NCI-H446 (cell line): ENCODE measurements around the gene PIP.
"Not testable (repeated sequence)": the region's sequence is repeated elsewhere in the genome, so short reads cannot be mapped to it uniquely, and the experiment has no call there.

Experiments
- DNase-seq, 2 experiments: peaks; one replicate each; lab custom pipeline; 2025; lab: John Stamatoyannopoulos, UW

PIP gene, protein sequence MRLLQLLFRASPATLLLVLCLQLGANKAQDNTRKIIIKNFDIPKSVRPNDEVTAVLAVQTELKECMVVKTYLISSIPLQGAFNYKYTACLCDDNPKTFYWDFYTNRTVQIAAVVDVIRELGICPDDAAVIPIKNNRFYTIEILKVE

DNA sequence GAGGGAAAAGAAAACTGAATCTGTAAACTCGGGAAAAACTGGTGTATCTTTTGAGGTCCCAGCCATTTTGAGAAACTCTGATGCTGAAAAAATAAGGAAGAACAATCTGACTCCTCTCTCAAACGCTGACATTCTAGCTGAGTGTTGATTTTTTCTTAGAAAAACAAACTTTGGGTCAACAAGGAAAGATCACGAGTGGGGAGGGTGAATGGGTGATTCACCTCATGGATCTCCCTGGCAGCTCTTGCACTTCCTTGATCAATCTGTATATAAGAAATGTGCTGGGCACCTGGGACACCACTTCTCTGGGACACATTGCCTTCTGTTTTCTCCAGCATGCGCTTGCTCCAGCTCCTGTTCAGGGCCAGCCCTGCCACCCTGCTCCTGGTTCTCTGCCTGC is at the start of gene PIP:
PIP (plus strand) TSS at position 297 of the 400 bp plus-strand sequence; CDS start at position 337, 40 bp downstream.
- DNase-seq: no peak

DNA sequence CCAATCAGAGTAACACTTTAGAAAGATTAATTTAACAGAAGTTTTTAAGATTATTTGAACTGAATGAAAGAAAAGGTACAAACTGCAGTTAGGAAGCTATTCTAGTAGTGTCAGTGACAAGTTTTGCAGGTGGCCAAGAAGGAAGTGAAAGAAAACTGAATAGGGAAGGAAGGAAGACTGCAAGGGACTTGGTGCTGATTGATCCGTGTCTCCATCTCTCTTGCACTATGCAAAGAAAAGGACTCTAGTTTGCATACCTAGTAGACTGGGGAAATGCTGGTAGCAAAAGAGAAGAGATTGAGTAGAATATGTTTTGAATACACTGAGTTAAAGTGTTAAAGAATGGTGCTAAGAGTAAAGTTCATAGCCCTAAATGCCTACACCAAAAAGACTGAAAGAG is 46.8 kb upstream of the PIP start:
- DNase-seq: no peak

DNA sequence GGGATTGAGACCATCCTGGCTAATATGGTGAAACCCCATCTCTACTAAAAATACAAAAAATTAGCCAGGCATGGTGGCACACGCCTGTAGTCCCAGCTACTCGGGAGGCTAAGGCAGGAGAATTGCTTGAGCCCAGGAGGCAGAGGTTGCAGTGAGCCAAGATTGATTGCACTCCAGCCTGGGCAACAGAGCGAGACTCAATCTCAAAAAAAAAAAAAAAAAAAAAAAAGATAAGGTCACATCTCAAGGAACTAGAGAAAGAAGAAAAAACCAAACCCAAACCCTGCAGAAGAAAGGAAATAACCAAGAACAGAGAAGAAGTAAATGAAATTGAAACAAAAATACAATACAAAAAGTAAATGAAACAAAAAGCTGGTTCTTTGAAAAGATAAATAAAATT is 46.3 kb upstream of the PIP start:
- DNase-seq: not testable (repeated sequence)

DNA sequence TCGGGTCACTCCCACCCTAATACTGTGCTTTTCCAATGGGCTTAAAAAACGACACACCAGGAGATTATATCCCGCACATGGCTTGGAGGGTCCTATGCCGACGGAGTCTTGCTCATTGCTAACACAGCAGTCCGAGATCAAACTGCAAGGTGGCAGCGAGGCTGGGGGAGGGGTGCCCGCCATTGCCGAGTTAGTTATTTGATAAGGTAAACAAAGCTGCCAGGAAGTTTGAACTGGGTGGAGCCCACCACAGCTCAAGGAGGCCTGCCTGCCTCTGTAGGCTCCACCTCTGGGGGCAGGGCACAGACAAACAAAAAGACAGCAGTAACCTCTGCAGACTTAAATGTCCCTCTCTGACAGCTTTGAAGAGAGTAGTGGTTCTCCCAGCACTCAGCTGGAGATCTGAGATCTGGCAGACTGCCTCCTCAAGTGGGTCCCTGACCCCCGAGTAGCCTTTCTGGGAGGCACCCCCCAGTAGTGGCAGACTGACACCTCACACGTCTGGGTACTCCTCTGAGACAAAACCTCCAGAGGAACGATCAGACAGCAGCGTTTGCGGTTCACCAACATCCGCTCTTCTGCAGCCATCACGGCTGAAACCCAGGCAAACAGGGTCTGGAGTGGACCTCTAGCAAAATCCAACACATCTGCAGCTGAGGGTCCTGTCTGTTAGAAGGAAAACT is 43.2 kb upstream of the PIP start:
- not testable (repeated sequence) for DNase-seq

DNA sequence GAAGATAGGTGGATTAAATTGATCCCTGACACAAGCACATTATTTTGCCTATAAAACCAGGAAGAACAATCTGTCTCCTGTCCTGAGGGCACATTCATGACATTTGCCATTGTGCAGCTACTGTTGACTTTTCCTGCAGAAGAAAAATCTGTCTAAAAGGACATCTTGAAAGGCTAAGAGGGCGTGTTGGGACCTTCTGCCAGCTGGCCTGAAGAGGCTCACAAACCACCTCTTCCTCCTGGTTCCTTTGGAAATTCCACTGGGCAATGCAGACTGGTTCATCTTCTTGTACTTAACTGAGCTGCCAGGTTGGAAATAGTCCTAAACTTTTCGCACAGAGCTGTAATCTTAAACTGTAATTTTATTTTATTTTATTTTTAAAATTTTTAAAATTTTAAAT is 35.7 kb upstream of the PIP start:
- DNase-seq: no peak

DNA sequence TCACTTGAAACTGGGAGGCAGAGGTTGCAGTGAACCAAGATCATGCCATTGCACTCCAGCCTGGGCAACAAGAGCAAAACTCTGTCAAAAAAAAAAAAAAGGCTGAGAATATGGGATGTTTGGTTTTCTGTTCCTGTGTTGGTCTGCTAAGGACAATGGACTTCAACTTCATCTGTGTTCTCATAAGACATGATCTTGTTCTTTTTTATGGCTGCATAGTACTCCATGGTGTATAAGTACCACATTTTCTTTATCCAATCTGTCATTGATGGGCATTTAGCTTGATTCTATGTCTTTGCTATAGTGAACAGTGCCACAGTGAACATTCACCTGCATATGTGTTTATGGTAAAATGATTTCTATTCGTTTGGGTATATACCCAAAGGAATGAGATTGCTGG is 32.3 kb upstream of the PIP start:
- not testable (repeated sequence) for DNase-seq

DNA sequence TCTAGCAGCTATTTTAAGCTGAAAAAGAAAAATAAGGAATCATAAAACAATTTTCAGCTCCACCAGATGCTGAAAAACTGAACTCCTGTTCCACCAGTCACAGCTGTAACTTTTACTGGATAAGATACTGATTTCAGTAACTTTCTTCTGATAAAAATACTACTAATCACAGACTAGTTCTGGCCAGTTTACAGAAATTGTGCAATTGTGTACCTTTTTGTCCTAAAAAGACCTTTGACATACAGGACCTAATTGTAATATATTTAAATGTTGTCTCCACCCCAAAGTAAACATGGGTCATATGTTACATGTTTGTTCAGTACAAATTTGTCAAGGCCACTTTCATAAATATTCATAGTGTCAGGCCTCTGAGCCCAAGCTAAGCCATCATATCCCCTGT is 27.1 kb upstream of the PIP start:
- no peak for DNase-seq

DNA sequence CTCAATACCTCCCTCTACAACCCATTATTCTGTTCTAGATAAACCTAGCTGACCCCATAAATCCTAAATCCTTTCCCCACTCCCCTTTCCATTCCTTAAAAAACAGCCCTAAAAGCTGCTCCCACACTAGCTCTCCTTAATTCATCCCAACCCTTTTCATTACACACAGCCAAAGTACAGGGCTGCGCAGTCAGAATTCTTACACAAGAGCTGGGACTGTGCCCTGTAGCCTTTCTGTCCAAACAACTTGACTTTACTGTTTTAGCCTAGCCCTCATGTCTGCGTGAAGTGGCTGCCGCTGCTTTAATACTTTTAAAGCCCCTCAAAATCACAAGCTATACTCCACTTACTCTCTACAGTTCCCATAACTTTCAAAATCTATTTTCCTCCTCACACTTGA is 23.9 kb upstream of the PIP start:
- DNase-seq: not testable (repeated sequence)

DNA sequence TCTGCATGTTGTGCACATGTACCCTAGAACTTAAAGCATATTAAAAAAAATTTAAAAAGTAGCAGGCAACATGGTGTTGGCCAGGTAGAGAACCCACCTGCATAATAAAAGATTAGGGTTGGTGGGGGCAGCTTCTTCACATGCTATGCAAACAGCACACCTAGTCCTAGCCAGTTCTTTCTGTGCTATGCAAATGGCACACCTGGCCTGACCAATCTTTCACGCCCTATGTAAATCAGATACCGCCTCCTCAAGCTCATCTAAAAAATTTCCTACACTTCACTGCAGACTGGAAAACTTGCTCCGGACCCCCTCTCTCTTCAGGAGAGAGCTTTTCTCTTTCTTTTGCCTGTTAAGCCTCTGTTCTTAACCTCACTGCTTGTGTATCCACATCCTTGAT is 14.5 kb upstream of the PIP start:
- DNase-seq: no peak

DNA sequence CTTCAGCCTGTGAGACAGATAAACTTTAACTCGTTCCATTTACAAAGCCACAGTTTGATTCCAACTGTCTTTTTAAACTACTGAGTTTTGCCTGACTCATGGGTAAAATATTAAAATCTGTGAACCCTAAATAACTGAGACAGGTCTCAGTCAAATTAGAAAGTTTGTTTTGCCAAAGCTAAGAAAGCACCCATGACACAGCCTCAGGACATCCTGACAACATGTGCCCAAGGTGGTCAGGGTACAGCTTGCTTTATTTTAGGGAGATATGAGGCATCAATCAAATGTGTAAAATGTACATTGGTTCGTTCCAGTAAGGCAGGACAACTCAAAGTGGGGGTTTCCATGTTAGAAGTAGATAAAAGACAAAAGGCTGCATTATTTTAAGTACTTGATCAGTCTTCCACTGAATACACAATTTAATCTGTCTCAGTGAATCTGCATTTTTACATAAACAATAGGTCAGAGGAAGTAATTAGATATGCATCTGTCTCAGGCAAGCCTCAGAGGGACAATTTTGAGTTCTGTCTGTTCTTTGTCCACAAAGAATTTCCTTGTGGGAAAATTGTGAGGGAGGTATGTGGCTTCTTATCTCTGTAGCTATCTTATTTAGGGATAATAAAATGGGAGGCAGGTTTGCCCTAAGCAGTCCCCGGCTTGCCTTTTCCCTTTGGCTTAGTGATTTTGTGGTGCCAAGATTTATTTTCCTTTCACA is 11.0 kb upstream of the PIP start:
- no peak for DNase-seq

DNA sequence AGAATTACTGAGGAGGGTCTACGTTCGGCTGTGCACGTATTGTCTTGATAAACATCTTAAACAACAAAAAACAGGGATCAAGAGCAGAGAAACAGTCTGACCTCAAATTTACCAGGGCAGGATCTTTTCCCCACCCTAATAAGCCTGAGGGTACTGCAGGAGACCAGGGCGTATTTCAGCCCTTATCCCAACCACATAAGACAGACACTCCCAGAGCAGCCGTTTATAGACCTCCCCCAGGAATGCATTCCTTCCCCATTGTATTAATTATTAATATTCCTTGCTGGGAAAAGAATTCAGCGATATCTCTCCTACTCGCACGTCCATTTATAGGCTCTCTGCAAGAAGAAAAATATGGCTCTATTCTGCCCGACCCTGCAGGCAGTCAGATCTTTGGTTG is 8.6 kb upstream of the PIP start:
- not testable (repeated sequence) for DNase-seq

DNA sequence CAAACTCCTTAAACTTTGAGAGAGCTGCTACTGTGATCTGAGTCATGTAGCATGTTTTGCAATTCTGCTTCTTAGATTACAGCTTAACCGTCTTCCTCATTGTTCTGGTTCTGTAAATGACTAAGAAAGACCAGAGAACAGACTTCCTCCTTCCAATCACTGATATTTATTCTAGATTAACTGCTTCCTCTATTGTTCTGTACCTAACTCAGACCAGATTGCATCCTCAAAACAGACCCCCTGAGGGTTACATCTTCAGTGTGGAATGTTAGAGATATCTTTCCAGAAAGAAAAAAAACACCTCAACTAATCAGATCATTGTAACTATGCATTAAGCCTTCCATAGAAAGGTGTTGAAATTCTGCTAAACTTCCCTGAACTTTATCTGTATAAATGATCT is 5.7 kb upstream of the PIP start:
- DNase-seq: no peak

DNA sequence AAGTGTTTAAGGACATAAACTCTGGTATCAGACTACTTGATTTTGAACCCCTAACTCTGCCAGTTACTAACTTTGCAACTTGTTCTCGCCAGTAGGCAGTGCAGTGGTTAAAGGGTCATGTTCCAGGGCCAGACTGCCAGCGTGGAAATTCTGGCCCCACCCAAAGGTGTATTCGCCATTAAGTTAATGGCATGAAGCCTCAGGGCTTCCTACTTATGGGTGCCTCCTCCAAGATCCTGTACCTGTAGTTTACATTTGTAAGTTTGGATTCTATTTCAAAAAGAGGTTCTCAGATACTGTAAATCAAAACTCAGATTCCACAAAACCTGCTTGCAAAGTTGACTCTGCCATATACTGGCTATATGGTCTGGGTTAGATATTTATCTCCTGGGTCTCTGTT is 2.8 kb upstream of the PIP start:
- DNase-seq: no peak

DNA sequence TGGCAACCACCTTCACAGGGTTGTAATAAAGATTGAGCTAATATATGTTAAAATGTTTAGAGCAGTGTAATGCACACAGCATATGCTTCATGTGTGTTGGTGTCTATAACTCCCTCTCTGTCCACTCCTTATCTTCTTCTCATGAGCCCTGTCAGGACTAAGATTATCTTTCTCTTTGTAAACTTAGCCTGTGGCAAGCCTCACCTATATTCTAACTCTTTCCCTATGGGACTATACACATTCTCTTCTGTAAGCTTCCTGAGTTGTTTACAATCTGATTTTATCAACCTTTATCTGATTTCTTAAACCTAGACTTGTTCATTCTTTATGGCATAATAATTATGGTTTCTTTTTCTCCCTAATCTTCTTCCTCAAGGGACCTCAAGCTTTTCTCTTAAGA is 2.4 kb upstream of the PIP start:
- DNase-seq: no peak

DNA sequence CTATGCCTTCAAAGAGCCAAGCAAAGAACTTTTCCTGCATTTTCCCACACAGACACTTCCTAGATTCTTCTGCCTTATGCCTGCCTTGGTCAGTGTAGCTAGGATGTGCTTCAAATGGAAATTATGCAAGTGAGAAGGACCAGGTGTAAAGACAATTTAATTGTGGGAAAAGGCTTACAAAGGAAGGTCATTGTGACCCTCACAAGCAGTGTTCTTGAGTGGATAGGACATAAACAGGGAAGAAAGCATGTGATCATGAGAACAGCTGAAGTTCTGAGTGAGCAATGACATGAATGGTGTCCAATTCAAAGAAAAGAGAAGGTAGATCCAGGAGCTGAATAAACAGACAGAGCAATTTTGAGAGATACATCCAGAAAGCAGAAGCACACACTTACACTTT is 1.3 kb upstream of the PIP start:
- DNase-seq: no peak

DNA sequence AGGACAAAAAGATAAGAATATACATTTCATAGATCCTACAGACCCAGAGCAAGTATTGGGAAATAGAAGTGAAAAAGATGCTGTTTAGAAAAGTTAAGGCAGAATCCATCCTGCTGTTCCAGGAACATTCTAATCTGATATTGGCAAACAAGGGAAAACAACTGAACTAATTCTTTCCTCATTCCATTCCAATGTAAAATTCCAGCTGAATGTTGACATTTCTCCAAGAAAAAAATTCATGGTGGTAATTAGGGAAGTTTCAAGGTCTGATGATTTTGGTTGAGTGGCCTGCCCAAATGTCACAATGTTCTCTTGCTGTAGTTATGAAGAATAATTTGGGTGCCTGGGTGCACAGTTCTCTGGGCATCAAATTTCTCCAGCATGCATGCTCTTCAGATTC is 15.2 kb downstream of the PIP start:
- no peak for DNase-seq

DNA sequence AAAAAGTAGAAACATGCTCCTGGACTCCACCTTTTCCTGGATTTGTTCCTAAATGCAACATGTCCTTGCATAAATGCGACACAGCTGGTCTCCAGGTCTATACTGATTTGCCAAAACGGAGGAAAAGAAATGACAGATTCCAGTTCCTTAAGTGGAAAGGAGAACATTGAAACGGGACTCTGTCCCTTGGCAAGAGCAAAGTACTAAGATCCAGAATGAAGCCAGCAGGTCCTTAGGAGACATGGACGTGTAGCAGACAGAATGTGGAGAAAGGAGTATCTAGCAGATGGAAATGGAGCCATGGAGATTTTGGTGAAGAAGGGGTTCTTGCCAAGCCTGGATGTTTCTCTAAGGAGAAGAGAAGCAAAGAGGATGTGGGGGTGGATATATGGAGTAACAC is 16.2 kb downstream of the PIP start:
- DNase-seq: no peak

DNA sequence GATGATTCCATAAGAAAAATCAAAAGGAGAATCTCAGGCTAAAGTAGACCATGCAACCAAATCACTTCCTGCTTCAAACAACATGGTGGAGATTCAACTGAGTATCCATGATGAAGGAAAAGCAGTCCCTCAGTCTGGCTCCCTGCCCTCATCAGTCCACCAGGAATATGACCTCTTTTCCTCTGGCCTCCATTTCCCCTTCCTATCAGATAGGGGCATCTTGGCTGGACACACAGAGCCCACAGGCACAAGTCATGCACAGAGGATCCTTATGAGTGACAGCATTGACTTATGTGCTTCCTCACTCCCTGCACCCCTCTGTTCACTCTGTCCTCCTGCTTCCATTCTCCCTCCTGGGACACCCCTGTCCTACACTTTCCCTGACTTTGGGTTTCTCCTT is 16.8 kb downstream of the PIP start:
- DNase-seq: no peak

DNA sequence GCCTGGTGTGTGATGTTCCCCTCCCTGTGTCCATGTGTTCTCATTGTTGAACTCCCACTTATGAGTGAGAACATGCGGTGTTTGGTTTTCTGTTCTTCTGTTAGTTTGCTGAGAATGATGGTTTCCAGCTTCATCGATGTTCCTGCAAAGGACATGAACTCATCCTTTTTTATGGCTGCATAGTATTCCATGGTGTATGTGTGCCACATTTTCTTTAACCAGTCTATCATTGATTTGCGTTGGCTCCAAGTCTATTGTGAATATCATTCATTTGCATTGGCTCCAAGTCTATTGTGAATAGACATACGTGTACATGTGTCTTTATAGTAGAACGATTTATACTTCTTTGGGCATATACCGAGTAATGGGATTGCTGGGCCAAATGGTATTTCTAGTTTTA is 18.8 kb downstream of the PIP start:
- DNase-seq: not testable (repeated sequence)

DNA sequence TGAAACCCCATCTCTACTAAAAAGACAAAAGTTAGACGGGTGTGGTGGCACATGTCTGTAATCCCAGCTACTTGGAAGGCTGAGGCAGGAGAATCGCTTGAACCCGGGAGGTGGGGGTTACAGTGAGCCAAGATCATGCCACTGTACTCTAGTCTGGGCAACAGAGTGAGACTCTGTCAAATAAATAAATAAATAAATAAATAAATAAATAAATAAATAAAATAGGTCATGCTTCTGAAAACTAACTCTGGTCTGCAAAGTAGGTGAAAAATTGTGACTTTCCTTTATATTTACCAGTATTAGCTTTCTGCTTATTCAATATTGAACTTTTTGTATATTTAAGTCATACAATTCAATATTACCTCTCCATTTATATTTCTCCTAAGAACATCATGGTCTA is 26.7 kb downstream of the PIP start:
- not testable (repeated sequence) for DNase-seq

DNA sequence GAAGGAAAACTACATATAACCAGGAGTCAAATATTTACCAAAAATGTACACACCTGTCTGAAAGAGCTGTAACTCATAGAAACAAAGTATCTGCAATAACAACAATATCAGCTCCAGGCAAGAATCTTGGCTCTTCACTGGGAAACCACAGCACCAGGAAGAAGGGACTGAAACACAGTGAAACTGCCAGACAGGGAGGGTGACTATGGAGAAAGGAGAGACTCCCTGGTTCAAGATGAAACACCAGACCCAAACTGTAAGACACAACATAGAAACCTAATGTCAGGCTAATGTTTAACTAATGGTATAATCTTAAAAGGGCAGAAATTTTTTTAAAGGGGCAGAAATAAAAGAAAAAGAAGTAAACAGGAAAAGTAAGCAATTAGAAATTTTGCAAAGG is 39.8 kb downstream of the PIP start:
- DNase-seq: no peak

DNA sequence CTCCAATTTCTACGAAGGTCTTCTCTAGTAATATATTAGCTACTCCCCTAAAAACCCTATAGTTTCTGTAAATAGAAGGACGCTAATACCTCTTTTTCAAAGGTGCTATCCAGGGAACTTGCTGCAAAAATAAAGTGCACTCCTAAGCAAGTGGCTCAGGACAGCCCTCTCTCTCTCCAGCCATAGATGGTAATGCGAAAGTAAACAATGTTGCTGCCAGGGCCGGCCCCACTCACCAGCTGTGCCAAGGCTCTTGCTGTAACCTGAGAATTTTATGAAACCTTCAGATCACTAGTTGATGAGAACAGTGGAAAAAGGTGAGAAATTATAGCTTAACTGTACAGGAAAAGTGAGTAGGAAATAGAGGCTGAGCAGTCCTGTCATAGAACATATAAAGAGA is 40.5 kb downstream of the PIP start:
- no peak for DNase-seq

DNA sequence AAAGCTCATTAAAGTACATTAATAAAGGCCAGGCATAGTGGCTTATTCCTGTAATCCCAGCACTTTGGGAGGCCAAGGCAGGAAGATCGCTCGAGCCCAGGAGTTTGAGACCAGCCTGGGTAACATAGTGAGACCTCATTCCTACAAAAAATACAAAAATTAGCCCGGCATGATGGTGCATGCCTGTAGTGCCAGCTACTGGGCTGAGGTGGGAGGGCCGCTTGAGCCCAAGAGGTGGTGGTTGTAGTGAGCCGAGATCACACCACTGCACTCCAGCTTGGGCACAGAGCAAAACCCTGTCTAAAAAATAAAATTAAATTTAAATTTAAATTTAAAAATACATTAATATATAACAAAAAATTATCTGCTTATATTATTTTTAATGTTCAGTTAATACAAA is 44.3 kb downstream of the PIP start:
- no peak for DNase-seq
